Upper lobe of right lung (tissue), 1 donor: ENCODE data around the gene SELL. TPM values are rescaled to one million over a fixed set of nuclear protein-coding genes. Genes with fewer than 3 reads are reported as not detected.
A peak's percentile ranks its signal among the peaks of the same experiment; 100 is the strongest.

Experiments
- ATAC-seq: fragments of 200-7000 bp; cut with Tn5 transposase; one replicate; pipeline ENCODE4 v1.9.1; 2020; ENCODE audit warnings: mild to moderate bottlenecking, moderate library complexity
- DNase-seq: peaks from one replicate; pipeline ENCODE4 v3.0.0-alpha.2; 2020
- H3K27ac ChIP-seq: fragments of 200-600 bp; one replicate; pipeline ENCODE4 v1.8.0; 2022
- H3K27me3 ChIP-seq: fragments of 200-600 bp; one replicate; pipeline ENCODE4 v1.8.0; 2022; ENCODE audit warnings: mild to moderate bottlenecking
- H3K36me3 ChIP-seq: fragments of 200-600 bp; one replicate; pipeline ENCODE4 v1.8.0; 2022
- H3K4me1 ChIP-seq: fragments of 200-600 bp; one replicate; pipeline ENCODE4 v1.8.0; 2022
- H3K4me3 ChIP-seq: fragments of 200-600 bp; one replicate; pipeline ENCODE4 v1.8.0; 2022; ENCODE audit warnings: mild to moderate bottlenecking
- H3K9me3 ChIP-seq: fragments of 200-600 bp; one replicate; pipeline ENCODE4 v1.8.0; 2022
- CTCF ChIP-seq: fragments of 200-600 bp; IDR thresholded peaks from one replicate; pipeline ENCODE4 v1.8.0; 2022; ENCODE audit warnings: antibody characterized with exemption
- intact Hi-C: fragments of 100-400 bp; cut with DNase I; formaldehyde crosslinking; loops from one replicate; pipeline ENCODE4 v1.11.0; 2022
- long read RNA-seq: library from polyadenylated mRNA; unstranded; transcript quantifications from one replicate; pipeline ENCODE4 v2.0.0, GENCODE V29; 2021
- total RNA-seq: library from RNA; stranded (reverse); fragmentation: NEBNext Ultra II Directional; extraction: Animal tissue kit (Norgen Biotek cat#: 25700); gene quantifications from one replicate; pipeline ENCODE4 v1.2.1, GENCODE V29; 2021
- donor health status: DM: no; HTN: yes; CAD: no; lungs with severe emphysema.

SELL gene
- total RNA-seq = 12.1 TPM
- long read RNA-seq, transcript SELL-201 (9 exons, 2,436 nt) = major isoform, 12 of 15 reads
- long read RNA-seq, partial matches to known transcripts = 0 of 15 reads
- long read RNA-seq, other reads (novel, unspliced or antisense) = 2 of 15 reads

- Histone ChIP-seq H3K27me3 (no peaks in the 10 kb centered on the region), H3K4me1 (peaks cover 9% of the 10 kb centered on the region), H3K27ac (no peak within 1 kb of the TSS), H3K36me3 (no peaks in the 10 kb centered on the region), H3K4me3 (peak within 1 kb of the TSS; percentile 32), H3K9me3 (no peaks in the 10 kb centered on the region)
- intact Hi-C loops = no loop called here
- ATAC-seq = peak; percentile 99
- DNase-seq = no peak
- peak; percentile 83 for TF ChIP-seq CTCF
Observed at GRCh38 chr1:169711469-169712308, at the start of gene SELL. SELL (minus strand) TSS chr1:169711620; CDS start chr1:169711498, 122 bp downstream.

- Histone ChIP-seq H3K27ac (no peak overlapping the region), H3K9me3 (no peaks in the 10 kb centered on the region), H3K27me3 (no peaks in the 10 kb centered on the region), H3K36me3 (no peaks in the 10 kb centered on the region), H3K4me1 (no peaks in the 10 kb centered on the region), H3K4me3 (no peak overlapping the region)
- no peak for ATAC-seq
- intact Hi-C loops = no loop called here
- no peak for DNase-seq
- TF ChIP-seq CTCF = no peak
Observed at GRCh38 chr1:169759038-169759437, 47.6 kb upstream of the SELL start.

GRCh38 chr1:169753549-169753948 lies 42.1 kb upstream of the SELL start:
- Histone ChIP-seq H3K27me3 (no peaks in the 10 kb centered on the region), H3K27ac (no peak overlapping the region), H3K4me3 (no peak overlapping the region), H3K9me3 (no peaks in the 10 kb centered on the region), H3K36me3 (no peaks in the 10 kb centered on the region), H3K4me1 (no peaks in the 10 kb centered on the region)
- intact Hi-C loops = no loop called here
- ATAC-seq (no peak), DNase-seq (no peak)
- no peak for TF ChIP-seq CTCF

- no peaks in the 10 kb centered on the region for H3K4me1 ChIP-seq
- ATAC-seq = no peak
- intact Hi-C loops = no loop called here
- H3K4me3 ChIP-seq = no peak overlapping the region
- no peak for DNase-seq
- H3K27me3 ChIP-seq = no peaks in the 10 kb centered on the region
- H3K27ac ChIP-seq = no peak overlapping the region
- no peaks in the 10 kb centered on the region for H3K36me3 ChIP-seq
- no peak for TF ChIP-seq CTCF
- no peaks in the 10 kb centered on the region for H3K9me3 ChIP-seq
Observed at GRCh38 chr1:169750041-169750440, 38.6 kb upstream of the SELL start.

- ATAC-seq = no peak
- no peak overlapping the region for H3K27ac ChIP-seq
- H3K9me3 ChIP-seq = no peaks in the 10 kb centered on the region
- H3K36me3 ChIP-seq = no peaks in the 10 kb centered on the region
- intact Hi-C loops = no loop called here
- H3K27me3 ChIP-seq = no peaks in the 10 kb centered on the region
- DNase-seq = no peak
- H3K4me3 ChIP-seq = no peak overlapping the region
- H3K4me1 ChIP-seq = peaks cover 2% of the 10 kb centered on the region
- TF ChIP-seq CTCF = no peak
Observed at GRCh38 chr1:169746550-169746949, 35.1 kb upstream of the SELL start.
